ENCODE data around the gene RTN4RL2. TPM values are rescaled to one million over a fixed set of nuclear protein-coding genes. Genes with fewer than 3 reads are reported as not detected.

The RTN4RL2 gene
- total and polyA plus RNA-seq, 9 of the 15 experiments (the other 6 are each of a cell fraction or from before 2014, with no cell fraction given): 0.06 to 1.9 (median 0.34) TPM; not detected in 4

GRCh38 chr11:57499983-57500461 lies 39.7 kb downstream of the RTN4RL2 start (continued):
- TF ChIP-seq MGA (IDR thresholded peaks at IDR 0.05): peak; percentile 62
- no peak for TF ChIP-seq SNIP1 (IDR thresholded peaks at IDR 0.05; ENCODE audit: low read depth)
- TF ChIP-seq EZH2 (IDR thresholded peaks at IDR 0.05; ENCODE audit: borderline replicate concordance, low read depth, low read length): no peak
- no peak for TF ChIP-seq JUNB (CRISPR knock-in tag; conservative IDR thresholded peaks at IDR 0.05)
- 0 out of 2 replicates have a peak, but pooled peaks have one; percentile 48 for TF ChIP-seq FOXK1 (CRISPR knock-in tag; IDR thresholded peaks at IDR 0.05; ENCODE audit: borderline replicate concordance)
- no peak for TF ChIP-seq PTTG1 (tag; IDR thresholded peaks at IDR 0.05; ENCODE audit: low read depth)
- no peak for TF ChIP-seq ZNF133 (CRISPR knock-in tag; IDR thresholded peaks at IDR 0.05)
- TF ChIP-seq REST (IDR thresholded peaks at IDR 0.05; ENCODE audit: borderline replicate concordance): no peak
- no peak for TF ChIP-seq REST (CRISPR knock-in tag; IDR thresholded peaks at IDR 0.05; ENCODE audit: low read depth)
